DND-41 (cell line): ENCODE measurements around the gene GUCY1A1.

Experiments
- ATAC-seq: fragments of 200-7000 bp; cut with Tn5 transposase; 3 replicates; pipeline ENCODE4 v1.9.1; 2021; ENCODE audit warnings: low read depth; ENCODE audit not compliant: insufficient read depth
- DNase-seq: peaks from one replicate; pipeline ENCODE4 v3.0.0-alpha.2; 2020
- H2AFZ ChIP-seq: 2 replicates; pipeline ENCODE4 v1.6.0; 2012; ENCODE audit warnings: low read depth, low read length
- H3K27ac ChIP-seq: 2 replicates; pipeline ENCODE4 v1.5.1; 2012; ENCODE audit warnings: low read length, inconsistent platforms
- H3K27me3 ChIP-seq: fragments of 200-600 bp; sonication (generic); 2 replicates; pipeline ENCODE4 v1.6.0; 2012; ENCODE audit warnings: low read length, mild to moderate bottlenecking, inconsistent platforms; ENCODE audit not compliant: insufficient read depth, poor library complexity
- H3K36me3 ChIP-seq: 2 replicates; pipeline ENCODE4 v1.5.1; 2012; ENCODE audit warnings: low read length, inconsistent platforms; ENCODE audit not compliant: insufficient read depth
- H3K4me1 ChIP-seq: 2 replicates; pipeline ENCODE4 v1.5.1; 2012; ENCODE audit warnings: mild to moderate bottlenecking, low read length; ENCODE audit not compliant: insufficient read depth
- H3K4me2 ChIP-seq: 2 replicates; pipeline ENCODE4 v1.6.0; 2012; ENCODE audit warnings: mild to moderate bottlenecking, moderate library complexity, low read length, inconsistent platforms; ENCODE audit not compliant: insufficient read depth
- H3K4me3 ChIP-seq, 2 experiments: fragments of 200-600 bp in 1 of 2; shearing (Covaris generic) in 1 of 2; 2 replicates each; pipeline ENCODE4 v1.5.1; 2012 to 2016; ENCODE audit warnings: inconsistent platforms in 2 of 2, low read length in 2 of 2, mild to moderate bottlenecking in 2 of 2, low read depth in 1 of 2, moderate library complexity in 1 of 2
- H3K79me2 ChIP-seq: 2 replicates; pipeline ENCODE4 v1.6.0; 2012; ENCODE audit warnings: low read length, inconsistent platforms; ENCODE audit not compliant: insufficient read depth
- H3K9ac ChIP-seq: 2 replicates; pipeline ENCODE4 v1.6.0; 2012; ENCODE audit warnings: low read depth, mild to moderate bottlenecking, inconsistent platforms, low read length, moderate library complexity
- H3K9me3 ChIP-seq: 2 replicates; pipeline ENCODE4 v1.5.1; 2012; ENCODE audit warnings: low read length, moderate library complexity, mild to moderate bottlenecking, inconsistent platforms; ENCODE audit not compliant: insufficient read depth, severe bottlenecking
- H4K20me1 ChIP-seq: 2 replicates; pipeline ENCODE4 v1.6.0; 2012; ENCODE audit warnings: low read length; ENCODE audit not compliant: insufficient read depth
- EZH2 ChIP-seq: IDR thresholded peaks from 3 replicates; pipeline ENCODE4 v1.6.1; 2012; ENCODE audit warnings: borderline replicate concordance, low read depth, mild to moderate bottlenecking, moderate library complexity, low read length, inconsistent platforms; ENCODE audit not compliant: severe bottlenecking
- TF ChIP-seq, protein P1 (sequence below): IDR thresholded peaks from 2 replicates; pipeline ENCODE4 v1.5.1; 2012; ENCODE audit warnings: borderline replicate concordance, low read length, moderate library complexity, mild to moderate bottlenecking; ENCODE audit not compliant: poor library complexity, severe bottlenecking; ENCODE audit errors: extremely low read depth

Gene GUCY1A1

DNA sequence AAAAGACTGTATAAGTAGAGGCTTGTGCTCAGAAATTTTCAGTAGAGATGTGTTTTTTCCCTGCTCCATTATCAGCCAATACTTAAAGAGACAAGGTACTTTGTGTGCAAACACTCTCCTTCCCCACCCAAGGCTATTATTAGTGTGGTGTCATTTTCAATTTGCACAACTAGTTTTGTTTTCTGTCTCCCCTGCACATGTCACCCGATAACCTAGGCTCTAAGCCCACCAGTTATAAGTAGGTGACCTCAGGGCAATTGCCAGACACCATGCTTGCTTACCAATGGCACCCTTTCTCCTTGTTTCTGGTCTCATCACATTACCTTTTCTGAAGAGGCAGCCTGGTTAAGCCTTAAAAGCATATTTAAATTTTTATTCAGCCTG lies 8.0 kb upstream of the GUCY1A1 start:
- Histone ChIP-seq H3K36me3 (no peaks in the 10 kb centered on the region), H3K9me3 (no peaks in the 10 kb centered on the region), H3K9ac (no peak overlapping the region), H3K4me2 (no peak overlapping the region), H3K79me2 (no peaks in the 10 kb centered on the region), H4K20me1 (no peaks in the 10 kb centered on the region), H2AFZ (no peak overlapping the region), H3K27me3 (no peaks in the 10 kb centered on the region), H3K27ac (no peak overlapping the region), H3K4me3 (no peak overlapping the region), H3K4me1 (no peaks in the 10 kb centered on the region)
- TF ChIP-seq, protein P1, sequence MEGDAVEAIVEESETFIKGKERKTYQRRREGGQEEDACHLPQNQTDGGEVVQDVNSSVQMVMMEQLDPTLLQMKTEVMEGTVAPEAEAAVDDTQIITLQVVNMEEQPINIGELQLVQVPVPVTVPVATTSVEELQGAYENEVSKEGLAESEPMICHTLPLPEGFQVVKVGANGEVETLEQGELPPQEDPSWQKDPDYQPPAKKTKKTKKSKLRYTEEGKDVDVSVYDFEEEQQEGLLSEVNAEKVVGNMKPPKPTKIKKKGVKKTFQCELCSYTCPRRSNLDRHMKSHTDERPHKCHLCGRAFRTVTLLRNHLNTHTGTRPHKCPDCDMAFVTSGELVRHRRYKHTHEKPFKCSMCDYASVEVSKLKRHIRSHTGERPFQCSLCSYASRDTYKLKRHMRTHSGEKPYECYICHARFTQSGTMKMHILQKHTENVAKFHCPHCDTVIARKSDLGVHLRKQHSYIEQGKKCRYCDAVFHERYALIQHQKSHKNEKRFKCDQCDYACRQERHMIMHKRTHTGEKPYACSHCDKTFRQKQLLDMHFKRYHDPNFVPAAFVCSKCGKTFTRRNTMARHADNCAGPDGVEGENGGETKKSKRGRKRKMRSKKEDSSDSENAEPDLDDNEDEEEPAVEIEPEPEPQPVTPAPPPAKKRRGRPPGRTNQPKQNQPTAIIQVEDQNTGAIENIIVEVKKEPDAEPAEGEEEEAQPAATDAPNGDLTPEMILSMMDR, result no peak
- TF ChIP-seq EZH2, result no peak
- DNase-seq, result no peak
- ATAC-seq, result no peak

DNA sequence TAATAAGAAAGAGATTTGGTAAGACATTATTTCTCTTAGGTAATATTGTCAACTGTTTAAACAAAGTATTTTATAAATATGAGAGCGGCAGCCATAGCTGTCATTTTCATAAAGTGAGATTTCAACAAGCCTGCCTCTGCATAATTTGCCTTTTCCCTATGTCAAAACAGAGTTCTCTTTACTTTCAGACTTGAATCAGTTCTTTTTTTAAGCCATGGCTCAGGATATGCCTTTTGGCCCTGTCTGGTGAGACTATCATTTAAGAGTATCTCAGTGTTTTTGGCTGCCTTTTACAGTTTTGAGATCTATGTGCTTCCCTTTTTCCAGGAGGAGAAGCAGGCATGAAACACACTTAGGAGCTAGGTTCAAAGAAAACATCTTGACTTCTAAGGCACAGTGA lies 7.5 kb upstream of the GUCY1A1 start:
- Histone ChIP-seq H3K9me3 (no peaks in the 10 kb centered on the region), H2AFZ (no peak overlapping the region), H4K20me1 (no peaks in the 10 kb centered on the region), H3K4me3 (no peak overlapping the region), H3K36me3 (no peaks in the 10 kb centered on the region), H3K9ac (no peak overlapping the region), H3K79me2 (no peaks in the 10 kb centered on the region), H3K27ac (no peak overlapping the region), H3K4me1 (no peaks in the 10 kb centered on the region), H3K4me2 (no peak overlapping the region), H3K27me3 (no peaks in the 10 kb centered on the region)
- ATAC-seq (no peak), DNase-seq (no peak)
- TF ChIP-seq, protein P1, result no peak
- no peak for TF ChIP-seq EZH2

DNA sequence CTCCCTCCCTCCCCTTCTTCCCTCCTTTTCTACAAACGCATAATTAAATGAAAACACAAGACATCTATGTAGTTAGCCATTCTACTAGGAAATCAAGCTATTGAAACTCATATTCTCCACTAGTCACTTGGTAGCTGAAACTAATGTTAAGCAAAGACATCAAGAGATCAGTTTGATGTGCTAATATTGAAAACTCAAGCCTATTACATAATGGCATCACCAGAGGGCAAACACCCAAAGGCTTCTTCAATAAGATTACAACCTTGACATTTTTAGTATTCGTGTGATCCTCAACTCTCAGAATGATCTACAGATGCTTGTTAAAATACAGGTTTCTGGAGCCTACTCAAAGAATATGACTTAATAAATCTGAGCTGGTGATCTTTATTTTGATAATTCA lies 6.2 kb upstream of the GUCY1A1 start:
- Histone ChIP-seq H3K36me3 (no peaks in the 10 kb centered on the region), H3K4me2 (no peak overlapping the region), H3K4me1 (no peaks in the 10 kb centered on the region), H3K9me3 (no peaks in the 10 kb centered on the region), H4K20me1 (no peaks in the 10 kb centered on the region), H3K9ac (no peak overlapping the region), H2AFZ (no peak overlapping the region), H3K27me3 (no peaks in the 10 kb centered on the region), H3K27ac (no peak overlapping the region), H3K4me3 (no peak overlapping the region), H3K79me2 (no peaks in the 10 kb centered on the region)
- DNase-seq (no peak), ATAC-seq (no peak)
- no peak for TF ChIP-seq EZH2
- TF ChIP-seq, protein P1, result no peak

DNA sequence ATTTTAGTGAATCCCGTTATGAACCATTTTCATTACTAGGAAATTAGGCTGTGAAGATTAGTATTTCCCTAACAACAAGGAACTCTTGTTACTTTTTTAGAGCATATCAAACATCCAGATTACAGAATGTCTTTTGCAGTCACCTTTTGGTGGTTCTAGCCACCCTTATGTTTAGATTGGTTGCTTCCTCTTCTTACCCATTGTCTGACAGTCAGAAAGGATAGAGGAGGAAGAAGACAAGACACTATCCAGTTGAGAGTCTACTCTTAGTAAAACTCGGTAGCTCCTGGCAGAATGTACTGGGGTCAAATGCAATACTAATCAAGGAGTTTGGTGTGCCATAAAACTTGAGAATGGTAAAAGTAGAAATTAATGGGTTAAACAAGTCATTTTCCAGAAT lies 1.6 kb upstream of the GUCY1A1 start:
- Histone ChIP-seq H3K27ac (no peak overlapping the region), H4K20me1 (no peaks in the 10 kb centered on the region), H3K9ac (no peak overlapping the region), H3K4me2 (no peak overlapping the region), H3K79me2 (peaks cover 18% of the 10 kb centered on the region), H3K4me3 (no peak overlapping the region), H2AFZ (no peak overlapping the region), H3K9me3 (no peaks in the 10 kb centered on the region), H3K27me3 (no peaks in the 10 kb centered on the region), H3K36me3 (no peaks in the 10 kb centered on the region; the same call in 1 of the 2 replicates), H3K4me1 (peaks cover 26% of the 10 kb centered on the region)
- TF ChIP-seq EZH2, result no peak
- TF ChIP-seq, protein P1, result no peak
- DNase-seq, result no peak
- no peak for ATAC-seq
